ENCODE data around the gene ZNF280A. TPM values are rescaled to one million over a fixed set of nuclear protein-coding genes. Genes with fewer than 3 reads are reported as not detected.

Gene ZNF280A
- total and polyA plus RNA-seq, 9 of the 15 experiments (the other 6 are each of a cell fraction or from before 2014, with no cell fraction given), result 19.0 to 40.8 (median 28.6) TPM

DNA sequence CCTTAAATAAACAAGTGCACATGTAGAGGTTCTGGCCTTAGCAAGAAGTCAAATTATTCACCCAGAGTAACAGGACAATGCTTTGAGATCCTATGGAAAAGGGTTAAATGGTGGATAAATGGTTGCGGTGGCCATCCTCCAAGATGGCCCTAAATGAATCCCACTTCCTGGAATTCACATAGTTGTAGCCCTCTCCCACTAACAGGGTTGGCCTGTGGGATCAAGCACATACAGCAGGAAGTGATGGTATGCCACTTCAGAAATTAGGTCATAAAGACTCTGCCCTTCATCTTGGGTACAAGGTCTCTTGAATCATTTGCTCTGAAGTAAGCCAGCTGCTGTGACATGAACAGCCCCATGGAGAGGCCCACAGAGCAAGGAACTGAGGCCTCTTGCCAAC, 13.3 kb downstream of the ZNF280A start (continued):
- TF ChIP-seq, protein P1, sequence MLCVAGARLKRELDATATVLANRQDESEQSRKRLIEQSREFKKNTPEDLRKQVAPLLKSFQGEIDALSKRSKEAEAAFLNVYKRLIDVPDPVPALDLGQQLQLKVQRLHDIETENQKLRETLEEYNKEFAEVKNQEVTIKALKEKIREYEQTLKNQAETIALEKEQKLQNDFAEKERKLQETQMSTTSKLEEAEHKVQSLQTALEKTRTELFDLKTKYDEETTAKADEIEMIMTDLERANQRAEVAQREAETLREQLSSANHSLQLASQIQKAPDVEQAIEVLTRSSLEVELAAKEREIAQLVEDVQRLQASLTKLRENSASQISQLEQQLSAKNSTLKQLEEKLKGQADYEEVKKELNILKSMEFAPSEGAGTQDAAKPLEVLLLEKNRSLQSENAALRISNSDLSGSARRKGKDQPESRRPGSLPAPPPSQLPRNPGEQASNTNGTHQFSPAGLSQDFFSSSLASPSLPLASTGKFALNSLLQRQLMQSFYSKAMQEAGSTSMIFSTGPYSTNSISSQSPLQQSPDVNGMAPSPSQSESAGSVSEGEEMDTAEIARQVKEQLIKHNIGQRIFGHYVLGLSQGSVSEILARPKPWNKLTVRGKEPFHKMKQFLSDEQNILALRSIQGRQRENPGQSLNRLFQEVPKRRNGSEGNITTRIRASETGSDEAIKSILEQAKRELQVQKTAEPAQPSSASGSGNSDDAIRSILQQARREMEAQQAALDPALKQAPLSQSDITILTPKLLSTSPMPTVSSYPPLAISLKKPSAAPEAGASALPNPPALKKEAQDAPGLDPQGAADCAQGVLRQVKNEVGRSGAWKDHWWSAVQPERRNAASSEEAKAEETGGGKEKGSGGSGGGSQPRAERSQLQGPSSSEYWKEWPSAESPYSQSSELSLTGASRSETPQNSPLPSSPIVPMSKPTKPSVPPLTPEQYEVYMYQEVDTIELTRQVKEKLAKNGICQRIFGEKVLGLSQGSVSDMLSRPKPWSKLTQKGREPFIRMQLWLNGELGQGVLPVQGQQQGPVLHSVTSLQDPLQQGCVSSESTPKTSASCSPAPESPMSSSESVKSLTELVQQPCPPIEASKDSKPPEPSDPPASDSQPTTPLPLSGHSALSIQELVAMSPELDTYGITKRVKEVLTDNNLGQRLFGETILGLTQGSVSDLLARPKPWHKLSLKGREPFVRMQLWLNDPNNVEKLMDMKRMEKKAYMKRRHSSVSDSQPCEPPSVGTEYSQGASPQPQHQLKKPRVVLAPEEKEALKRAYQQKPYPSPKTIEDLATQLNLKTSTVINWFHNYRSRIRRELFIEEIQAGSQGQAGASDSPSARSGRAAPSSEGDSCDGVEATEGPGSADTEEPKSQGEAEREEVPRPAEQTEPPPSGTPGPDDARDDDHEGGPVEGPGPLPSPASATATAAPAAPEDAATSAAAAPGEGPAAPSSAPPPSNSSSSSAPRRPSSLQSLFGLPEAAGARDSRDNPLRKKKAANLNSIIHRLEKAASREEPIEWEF (CRISPR knock-in tag; IDR thresholded peaks at IDR 0.05), result no peak
- TF ChIP-seq, protein P2, sequence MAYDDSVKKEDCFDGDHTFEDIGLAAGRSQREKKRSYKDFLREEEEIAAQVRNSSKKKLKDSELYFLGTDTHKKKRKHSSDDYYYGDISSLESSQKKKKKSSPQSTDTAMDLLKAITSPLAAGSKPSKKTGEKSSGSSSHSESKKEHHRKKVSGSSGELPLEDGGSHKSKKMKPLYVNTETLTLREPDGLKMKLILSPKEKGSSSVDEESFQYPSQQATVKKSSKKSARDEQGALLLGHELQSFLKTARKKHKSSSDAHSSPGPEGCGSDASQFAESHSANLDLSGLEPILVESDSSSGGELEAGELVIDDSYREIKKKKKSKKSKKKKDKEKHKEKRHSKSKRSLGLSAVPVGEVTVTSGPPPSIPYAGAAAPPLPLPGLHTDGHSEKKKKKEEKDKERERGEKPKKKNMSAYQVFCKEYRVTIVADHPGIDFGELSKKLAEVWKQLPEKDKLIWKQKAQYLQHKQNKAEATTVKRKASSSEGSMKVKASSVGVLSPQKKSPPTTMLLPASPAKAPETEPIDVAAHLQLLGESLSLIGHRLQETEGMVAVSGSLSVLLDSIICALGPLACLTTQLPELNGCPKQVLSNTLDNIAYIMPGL (CRISPR knock-in tag; IDR thresholded peaks at IDR 0.05), result no peak
- no peak for TF ChIP-seq JUND (IDR thresholded peaks at IDR 0.05; ENCODE audit: borderline replicate concordance, low read depth, low read length)
- no peak for TF ChIP-seq JUND (tag; IDR thresholded peaks at IDR 0.05; ENCODE audit: borderline replicate concordance, low read depth, low read length)
- no peak for TF ChIP-seq CBX2 (IDR thresholded peaks at IDR 0.05; ENCODE audit: insufficient read depth, low read length, poor library complexity, severe bottlenecking)
- no peak for TF ChIP-seq ZNF280B (CRISPR knock-in tag; IDR thresholded peaks at IDR 0.05)
- TF ChIP-seq ZNF143 (CRISPR knock-in tag; IDR thresholded peaks at IDR 0.05), result peak; percentile 53
- no peak for TF ChIP-seq EWSR1 (IDR thresholded peaks at IDR 0.05; ENCODE audit: borderline replicate concordance, low read depth, partially characterized antibody)
- TF ChIP-seq FOXP1 (CRISPR knock-in tag; IDR thresholded peaks at IDR 0.05), result peak; percentile 68; the same call in 1 of the 2 replicates
- no peak for TF ChIP-seq KLF13 (tag; IDR thresholded peaks at IDR 0.05; ENCODE audit: borderline replicate concordance, low read depth)

All from K562 (cell line).